GM10248 (cell line): ENCODE results near the gene CAMSAP1.

Experiments used
- CTCF ChIA-PET: fragments of 300-600 bp; sonication (Branson Sonifier 250); formaldehyde crosslinking; extraction: SDS; loops from one replicate; lab custom pipeline; 2021; ENCODE audit warnings: antibody characterized with exemption; lab: Yijun Ruan, JAX
- POLR2A ChIA-PET: fragments of 350-650 bp; sonication (Branson Sonifier 250); formaldehyde crosslinking; extraction: SDS; loops from one replicate; lab custom pipeline; 2020; ENCODE audit warnings: antibody characterized with exemption; lab: Yijun Ruan, JAX
- DNase-seq: peaks from one replicate; pipeline ENCODE4 v3.0.0; 2012; ENCODE audit errors: extremely low spot score
- TF ChIP-seq, protein P1 (sequence below): IDR thresholded peaks from 2 replicates; pipeline ENCODE4 v1.5.1; 2012; ENCODE audit warnings: mild to moderate bottlenecking, low read depth; ENCODE audit errors: extremely low read depth, missing control alignments, control extremely low read depth

CAMSAP1 gene

DNA sequence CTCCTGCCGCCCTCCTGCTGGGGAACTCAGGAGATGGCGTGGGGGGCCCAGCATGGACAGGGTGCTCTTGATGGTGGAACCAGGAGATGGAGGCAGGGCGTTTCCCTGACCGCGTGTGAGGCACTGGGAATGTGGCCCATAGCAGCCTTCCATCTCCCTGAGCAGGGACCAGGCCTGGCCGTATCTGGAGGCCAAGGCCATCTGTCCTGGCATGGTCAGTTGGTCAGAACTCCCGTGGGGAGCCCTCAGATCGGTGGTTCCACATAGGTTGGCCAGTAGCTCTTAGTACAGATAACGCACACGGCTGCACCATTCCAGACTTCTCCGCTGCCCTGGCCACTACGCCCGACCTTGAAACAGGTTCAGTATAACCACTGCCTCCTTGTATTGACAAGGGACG lies 127.8 kb downstream of the CAMSAP1 start:
- CTCF ChIA-PET, result no interaction called here
- TF ChIP-seq, protein P1, sequence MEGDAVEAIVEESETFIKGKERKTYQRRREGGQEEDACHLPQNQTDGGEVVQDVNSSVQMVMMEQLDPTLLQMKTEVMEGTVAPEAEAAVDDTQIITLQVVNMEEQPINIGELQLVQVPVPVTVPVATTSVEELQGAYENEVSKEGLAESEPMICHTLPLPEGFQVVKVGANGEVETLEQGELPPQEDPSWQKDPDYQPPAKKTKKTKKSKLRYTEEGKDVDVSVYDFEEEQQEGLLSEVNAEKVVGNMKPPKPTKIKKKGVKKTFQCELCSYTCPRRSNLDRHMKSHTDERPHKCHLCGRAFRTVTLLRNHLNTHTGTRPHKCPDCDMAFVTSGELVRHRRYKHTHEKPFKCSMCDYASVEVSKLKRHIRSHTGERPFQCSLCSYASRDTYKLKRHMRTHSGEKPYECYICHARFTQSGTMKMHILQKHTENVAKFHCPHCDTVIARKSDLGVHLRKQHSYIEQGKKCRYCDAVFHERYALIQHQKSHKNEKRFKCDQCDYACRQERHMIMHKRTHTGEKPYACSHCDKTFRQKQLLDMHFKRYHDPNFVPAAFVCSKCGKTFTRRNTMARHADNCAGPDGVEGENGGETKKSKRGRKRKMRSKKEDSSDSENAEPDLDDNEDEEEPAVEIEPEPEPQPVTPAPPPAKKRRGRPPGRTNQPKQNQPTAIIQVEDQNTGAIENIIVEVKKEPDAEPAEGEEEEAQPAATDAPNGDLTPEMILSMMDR, result no peak
- POLR2A ChIA-PET, result no interaction called here
- no peak for DNase-seq

DNA sequence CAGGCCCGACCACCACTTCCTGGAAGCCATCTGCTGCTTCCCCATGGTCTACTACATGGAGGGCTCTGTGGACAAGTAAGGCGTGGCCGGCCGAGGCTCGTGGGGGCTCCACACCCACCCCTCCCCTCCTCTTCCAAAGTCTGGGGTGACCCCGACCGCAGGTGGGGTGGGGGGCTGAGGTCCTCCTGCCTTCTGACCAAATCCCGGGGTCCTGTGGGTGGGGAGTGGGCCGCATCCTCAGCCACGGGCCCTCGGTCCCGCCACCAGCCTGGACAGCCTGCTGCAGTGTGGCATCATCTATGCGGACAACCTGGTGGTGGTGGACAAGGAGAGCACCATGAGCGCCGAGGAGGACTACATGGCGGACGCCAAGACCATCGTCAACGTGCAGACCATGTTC lies 128.9 kb downstream of the CAMSAP1 start:
- ChIA-PET POLR2A (no interaction called here), CTCF (no interaction called here)
- no peak for DNase-seq
- TF ChIP-seq, protein P1, result no peak

DNA sequence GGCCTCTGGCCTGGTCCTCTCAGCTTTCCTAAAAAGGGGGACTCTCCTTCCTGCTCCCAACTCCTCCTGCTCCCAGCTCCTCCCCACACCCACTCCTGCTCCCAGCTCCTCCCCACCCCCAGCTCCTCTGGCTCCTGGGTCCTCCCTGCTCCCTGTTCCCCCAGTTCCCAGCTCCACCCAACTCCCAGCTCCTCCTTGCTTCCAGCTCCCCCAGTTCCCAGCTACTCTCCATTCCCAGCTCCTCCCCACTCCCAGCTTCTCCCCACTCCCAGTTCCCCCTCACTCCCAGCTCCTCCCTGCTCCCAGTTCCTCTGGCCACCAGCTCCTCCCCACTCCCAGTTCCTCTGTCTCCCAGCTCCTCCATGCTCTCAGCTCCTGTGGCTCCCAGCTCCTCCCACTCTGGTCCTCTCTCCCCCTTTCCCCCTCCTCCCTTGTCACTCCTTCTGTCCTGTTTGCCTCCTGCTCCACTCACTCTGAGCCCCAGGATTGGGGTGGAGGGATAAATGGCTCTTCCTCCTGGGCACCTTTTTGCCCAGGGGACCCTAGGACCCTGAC lies 129.6 kb downstream of the CAMSAP1 start:
- ChIA-PET CTCF (interaction anchor here (0.8 kb wide), 1 partner anchor 190 kb away, joined by 3 read pairs; no protein-coding TSS in a partner anchor), POLR2A (no interaction called here)
- TF ChIP-seq, protein P1, result no peak
- DNase-seq, result no peak

DNA sequence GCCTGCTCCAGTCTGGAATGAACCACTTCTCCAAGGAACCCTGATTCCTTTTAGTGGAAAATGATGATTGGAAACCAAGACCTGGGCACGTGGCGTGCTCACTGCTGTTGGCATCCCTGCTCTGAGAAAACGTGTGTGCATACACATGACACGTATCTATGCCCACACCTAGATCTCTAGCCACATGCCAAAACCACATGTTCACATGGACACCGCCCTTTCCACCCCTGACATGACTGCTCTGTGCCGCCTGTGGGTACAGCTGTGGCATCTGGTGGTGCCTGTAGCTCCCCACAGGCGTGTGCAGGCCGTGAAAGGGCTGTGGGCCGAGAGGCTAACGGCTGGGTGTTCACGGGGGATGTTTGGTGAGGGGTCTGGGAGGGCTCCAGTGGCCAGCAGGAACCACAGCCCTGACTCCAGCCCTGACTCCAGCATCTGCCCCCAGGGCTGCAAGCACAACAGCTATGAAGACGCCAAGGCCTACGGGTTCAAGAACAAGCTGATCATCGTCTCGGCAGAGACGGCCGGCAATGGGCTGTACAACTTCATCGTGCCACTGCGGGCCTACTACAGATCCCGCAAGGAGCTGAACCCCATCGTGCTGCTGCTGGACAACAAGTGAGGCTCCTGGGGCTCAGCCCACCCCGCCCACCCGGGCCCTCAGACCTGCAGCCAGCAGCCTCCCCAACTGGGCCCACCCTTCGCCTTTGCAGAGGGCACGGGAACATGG lies 130.3 kb downstream of the CAMSAP1 start:
- ChIA-PET POLR2A (no interaction called here), CTCF (interaction anchor here (0.8 kb wide), 1 partner anchor 191 kb away, joined by 3 read pairs; no protein-coding TSS in a partner anchor)
- no peak for DNase-seq
- TF ChIP-seq, protein P1, result no peak

DNA sequence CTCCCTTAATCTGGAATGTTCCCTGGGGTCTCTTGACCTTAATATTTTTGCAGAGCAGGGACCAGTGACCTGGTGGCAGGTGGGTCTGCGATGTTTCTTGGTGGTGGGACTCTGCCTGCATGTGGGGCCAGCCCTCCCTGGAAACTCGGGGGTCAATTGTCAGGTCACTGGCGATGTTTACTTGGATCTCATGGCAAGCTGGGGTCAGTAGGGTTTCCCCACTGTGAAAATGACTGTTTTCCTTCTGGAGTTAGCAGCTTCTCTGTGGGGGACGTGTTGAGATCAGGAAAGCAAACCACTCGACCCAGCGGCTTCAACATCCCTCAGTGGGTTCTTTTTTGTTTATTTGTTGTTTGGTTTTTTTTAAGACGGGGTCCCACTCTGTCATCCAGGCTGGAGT lies 131.4 kb downstream of the CAMSAP1 start:
- CTCF ChIA-PET, result no interaction called here
- TF ChIP-seq, protein P1, result no peak

DNA sequence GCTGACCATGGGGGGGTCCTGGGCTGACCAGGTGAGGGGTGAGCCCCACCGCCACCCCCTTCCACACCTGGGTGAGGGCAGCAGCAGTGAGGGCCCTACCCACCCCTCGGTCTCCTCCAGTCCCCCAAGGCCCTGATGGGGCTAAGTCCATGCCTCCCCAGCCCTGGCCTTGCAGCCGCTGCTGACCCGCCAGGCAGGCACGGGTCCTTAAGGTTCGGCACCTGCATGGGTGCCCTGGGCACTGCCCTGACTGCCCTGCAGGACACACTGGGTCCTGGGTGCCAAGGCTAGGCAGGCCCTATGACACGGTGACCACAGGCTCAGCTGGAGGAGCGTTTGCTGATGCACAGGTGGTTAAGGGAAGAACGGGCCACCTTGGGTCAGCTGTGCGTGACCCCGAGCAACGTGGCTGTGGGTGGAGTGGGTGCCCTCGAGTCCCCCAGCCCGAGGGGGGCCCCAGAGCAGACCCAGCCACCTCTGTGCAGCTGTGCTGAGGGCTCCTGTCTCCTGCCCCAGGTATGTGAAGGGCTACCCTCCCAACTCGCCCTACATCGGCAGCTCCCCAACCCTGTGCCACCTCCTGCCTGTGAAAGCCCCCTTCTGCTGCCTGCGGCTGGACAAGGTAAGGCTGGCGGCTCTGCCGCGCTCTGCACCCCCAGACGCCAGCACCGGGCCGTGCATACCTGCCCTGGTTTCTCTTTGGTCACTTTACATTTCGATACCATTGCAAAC lies 132.4 kb downstream of the CAMSAP1 start:
- ChIA-PET POLR2A (no interaction called here), CTCF (no interaction called here)
- TF ChIP-seq, protein P1, result no peak
- DNase-seq, result no peak

More for the DNA sequence above, 131.4 kb downstream of the CAMSAP1 start:
- POLR2A ChIA-PET, result no interaction called here
- DNase-seq, result no peak
